ENCODE data around the gene LYRM4. TPM values are rescaled to one million over a fixed set of nuclear protein-coding genes. Genes with fewer than 3 reads are reported as not detected.

Gene LYRM4
- polyA plus RNA-seq, 1 donor (not counting 4 experiments of a cell fraction or from before 2014, with no cell fraction given), result 41.1 TPM

GRCh38 chr6:5139828-5140771, 120.7 kb downstream of the LYRM4 start:
- H3K9me3 ChIP-seq (ENCODE audit: control insufficient read depth, low read depth, low read length), result no peaks in the 10 kb centered on the region
- TF ChIP-seq CTCF (optimal IDR thresholded peaks at IDR 0.05 in 1 of 3, IDR thresholded peaks at IDR 0.05 in 1 of 3, conservative IDR thresholded peaks at IDR 0.05 in 1 of 3; ENCODE audit: extremely low read depth in 1 of 3, insufficient read depth in 2 of 3, low read length in 3 of 3) (no peak), EZH2 (IDR thresholded peaks at IDR 0.05; ENCODE audit: low read length) (no peak)
- H3K79me2 ChIP-seq (ENCODE audit: control insufficient read depth, insufficient read depth, low read length), result no peaks in the 10 kb centered on the region
- H4K20me1 ChIP-seq (ENCODE audit: control insufficient read depth, extremely low read depth, insufficient read depth, low read length), result no peaks in the 10 kb centered on the region
- dilution Hi-C loops (cut with MboI; ENCODE audit: extremely low pct_ligation_motif_present, low sequenced_read_pairs), result no loop called here
- no peak overlapping the region for H3K4me2 ChIP-seq (ENCODE audit: control insufficient read depth, extremely low read depth, insufficient read depth, low read depth, low read length)
- DNase-seq (ENCODE audit: low read depth, low spot score) (no peak), FAIRE-seq (no peak)
- no peak overlapping the region for H3K27ac ChIP-seq (ENCODE audit: control insufficient read depth, insufficient read depth, low read length)
- no peak overlapping the region for H3K4me3 ChIP-seq (ENCODE audit: control insufficient read depth in 2 of 3, extremely low read depth in 1 of 3, insufficient read depth in 2 of 3, low read depth in 1 of 3, low read length in 3 of 3)
- no peaks in the 10 kb centered on the region for H3K27me3 ChIP-seq (ENCODE audit: control insufficient read depth, extremely low read depth, insufficient read depth, low read length)
- no peaks in the 10 kb centered on the region for H3K4me1 ChIP-seq (ENCODE audit: control insufficient read depth, extremely low read depth, insufficient read depth, low read length)
- no peak overlapping the region for H3K9ac ChIP-seq (ENCODE audit: control insufficient read depth, extremely low read depth, insufficient read depth, low read length)
- H3K36me3 ChIP-seq (ENCODE audit: control insufficient read depth in 2 of 2, extremely low read depth in 1 of 2, insufficient read depth in 2 of 2, low read length in 2 of 2), result peaks cover 0 to 4% of the 10 kb centered on the region in 2 experiments
- H2AFZ ChIP-seq (ENCODE audit: control insufficient read depth, low read length), result no peak overlapping the region
- no peaks in the 10 kb centered on the region for H3K9me1 ChIP-seq (ENCODE audit: control insufficient read depth, extremely low read depth, insufficient read depth, low read length)

DNA sequence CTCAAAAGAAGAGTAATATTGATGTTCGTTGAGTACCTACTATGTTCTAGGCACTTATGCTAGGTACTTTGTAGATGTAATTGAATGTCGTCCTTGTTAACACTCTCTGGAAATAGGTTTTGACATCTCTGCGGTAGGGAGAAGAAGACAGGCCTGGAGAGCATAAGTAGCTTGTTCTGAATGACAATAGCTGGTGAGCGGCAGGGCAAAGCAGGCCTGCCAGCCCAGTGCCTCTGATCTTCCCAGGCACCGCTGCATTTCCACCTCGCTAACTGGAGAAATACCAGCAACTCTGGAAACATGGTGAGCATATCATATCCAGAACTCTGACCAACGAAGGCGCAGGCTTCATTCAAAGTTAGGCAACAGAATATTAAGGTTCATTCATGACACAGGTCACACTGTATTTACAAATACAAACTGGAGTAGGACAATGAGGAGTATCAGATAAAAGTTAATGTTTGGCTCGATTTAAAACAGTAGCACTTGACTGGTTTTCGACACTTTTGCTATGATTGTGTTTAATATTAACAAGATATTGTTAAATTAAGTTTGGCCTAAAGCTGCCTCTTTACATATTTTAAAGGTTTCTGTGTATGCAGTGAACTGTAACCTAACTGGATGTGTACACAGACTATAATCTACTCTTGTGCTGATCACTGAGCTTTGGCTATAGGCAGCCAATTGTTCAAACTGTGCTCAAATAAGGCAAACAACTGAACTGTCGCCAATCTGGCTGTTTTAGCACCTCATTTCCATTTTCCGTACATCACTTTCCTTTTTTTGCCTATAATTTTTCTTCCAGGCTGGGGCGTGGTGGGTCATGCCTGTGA, 121.5 kb downstream of the LYRM4 start:
- TF ChIP-seq CTCF (optimal IDR thresholded peaks at IDR 0.05 in 1 of 3, IDR thresholded peaks at IDR 0.05 in 1 of 3, conservative IDR thresholded peaks at IDR 0.05 in 1 of 3; ENCODE audit: extremely low read depth in 1 of 3, insufficient read depth in 2 of 3, low read length in 3 of 3), result no peak
- no peak for TF ChIP-seq EZH2 (IDR thresholded peaks at IDR 0.05; ENCODE audit: low read length)
- DNase-seq (ENCODE audit: low read depth, low spot score), result no peak
- no peaks in the 10 kb centered on the region for H4K20me1 ChIP-seq (ENCODE audit: control insufficient read depth, extremely low read depth, insufficient read depth, low read length)
- no peak overlapping the region for H2AFZ ChIP-seq (ENCODE audit: control insufficient read depth, low read length)
- H3K79me2 ChIP-seq (ENCODE audit: control insufficient read depth, insufficient read depth, low read length), result no peaks in the 10 kb centered on the region
- dilution Hi-C loops (cut with MboI; ENCODE audit: extremely low pct_ligation_motif_present, low sequenced_read_pairs), result no loop called here
- H3K9ac ChIP-seq (ENCODE audit: control insufficient read depth, extremely low read depth, insufficient read depth, low read length), result no peak overlapping the region
- no peak overlapping the region for H3K4me3 ChIP-seq (ENCODE audit: control insufficient read depth in 2 of 3, extremely low read depth in 1 of 3, insufficient read depth in 2 of 3, low read depth in 1 of 3, low read length in 3 of 3)
- H3K27me3 ChIP-seq (ENCODE audit: control insufficient read depth, extremely low read depth, insufficient read depth, low read length), result no peaks in the 10 kb centered on the region
- H3K4me2 ChIP-seq (ENCODE audit: control insufficient read depth, extremely low read depth, insufficient read depth, low read depth, low read length), result no peak overlapping the region
- H3K9me1 ChIP-seq (ENCODE audit: control insufficient read depth, extremely low read depth, insufficient read depth, low read length), result no peaks in the 10 kb centered on the region
- no peak overlapping the region for H3K27ac ChIP-seq (ENCODE audit: control insufficient read depth, insufficient read depth, low read length)
- H3K4me1 ChIP-seq (ENCODE audit: control insufficient read depth, extremely low read depth, insufficient read depth, low read length), result no peaks in the 10 kb centered on the region
- H3K36me3 ChIP-seq (ENCODE audit: control insufficient read depth in 2 of 2, extremely low read depth in 1 of 2, insufficient read depth in 2 of 2, low read length in 2 of 2), result peaks cover 0 to 2% of the 10 kb centered on the region in 2 experiments
- H3K9me3 ChIP-seq (ENCODE audit: control insufficient read depth, low read depth, low read length), result no peaks in the 10 kb centered on the region
- FAIRE-seq, result no peak
